ENCODE measurements around the gene ATG10.

DNA sequence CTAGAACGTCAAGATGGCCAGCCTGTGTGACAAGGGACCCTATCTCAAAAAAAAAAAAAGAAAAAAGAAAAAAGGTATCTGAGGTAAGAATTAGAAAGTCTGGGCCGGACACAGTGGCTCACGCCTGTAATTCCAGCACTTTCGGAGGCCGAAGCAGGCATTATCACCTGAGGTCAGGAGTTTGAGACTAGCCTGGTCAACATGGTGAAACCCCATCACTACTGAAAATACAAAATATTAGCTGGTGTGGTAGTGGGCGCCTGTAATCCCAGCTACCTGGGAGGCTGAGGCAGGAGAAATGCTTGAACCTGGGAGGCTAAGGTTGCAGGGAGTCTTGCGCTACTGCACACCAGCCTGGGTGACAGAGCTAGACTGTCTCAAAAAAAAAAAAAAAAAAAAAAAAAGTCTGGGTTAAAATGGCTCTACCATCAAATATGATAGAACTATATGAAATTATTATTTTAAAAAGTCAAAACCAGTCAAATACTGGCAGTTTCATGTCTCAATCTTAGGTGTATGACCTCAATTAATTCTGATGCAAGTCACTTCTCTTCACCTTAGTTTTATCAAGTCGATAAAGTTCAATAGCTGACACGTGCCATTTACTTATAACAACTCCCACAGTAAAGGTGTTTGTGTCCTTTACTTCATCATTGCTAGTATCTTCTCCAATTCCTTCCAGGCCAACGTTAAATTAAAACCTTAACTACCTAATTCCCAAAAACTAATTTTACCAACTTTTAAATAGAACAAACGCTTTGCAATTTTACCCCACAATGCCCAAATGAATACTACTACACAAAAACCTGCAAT, 305.2 kb downstream of the ATG10 start:
- TF ChIP-seq, protein P1, sequence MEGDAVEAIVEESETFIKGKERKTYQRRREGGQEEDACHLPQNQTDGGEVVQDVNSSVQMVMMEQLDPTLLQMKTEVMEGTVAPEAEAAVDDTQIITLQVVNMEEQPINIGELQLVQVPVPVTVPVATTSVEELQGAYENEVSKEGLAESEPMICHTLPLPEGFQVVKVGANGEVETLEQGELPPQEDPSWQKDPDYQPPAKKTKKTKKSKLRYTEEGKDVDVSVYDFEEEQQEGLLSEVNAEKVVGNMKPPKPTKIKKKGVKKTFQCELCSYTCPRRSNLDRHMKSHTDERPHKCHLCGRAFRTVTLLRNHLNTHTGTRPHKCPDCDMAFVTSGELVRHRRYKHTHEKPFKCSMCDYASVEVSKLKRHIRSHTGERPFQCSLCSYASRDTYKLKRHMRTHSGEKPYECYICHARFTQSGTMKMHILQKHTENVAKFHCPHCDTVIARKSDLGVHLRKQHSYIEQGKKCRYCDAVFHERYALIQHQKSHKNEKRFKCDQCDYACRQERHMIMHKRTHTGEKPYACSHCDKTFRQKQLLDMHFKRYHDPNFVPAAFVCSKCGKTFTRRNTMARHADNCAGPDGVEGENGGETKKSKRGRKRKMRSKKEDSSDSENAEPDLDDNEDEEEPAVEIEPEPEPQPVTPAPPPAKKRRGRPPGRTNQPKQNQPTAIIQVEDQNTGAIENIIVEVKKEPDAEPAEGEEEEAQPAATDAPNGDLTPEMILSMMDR (IDR thresholded peaks at IDR 0.05; ENCODE audit: low read length): no peak
- no peak for TF ChIP-seq EZH2 (IDR thresholded peaks at IDR 0.05; ENCODE audit: borderline replicate concordance, low read length)

Measured in OCI-LY1 (cell line).